Thyroid gland (tissue), 4 donors: ENCODE results near the gene NACAD. TPM values are rescaled to one million over a fixed set of nuclear protein-coding genes. Genes with fewer than 3 reads are reported as not detected.

ENCODE experiments used
- DNase-seq, 2 donors: peaks; one replicate each; pipeline ENCODE4 v3.0.0-alpha.2; 2019
- H3K27ac ChIP-seq, 3 donors: fragments of 200-600 bp; sonication (generic); 1 replicate in 2 of 3; 2 replicates in 1 of 3; pipeline ENCODE4 v1.5.1; 2016 to 2019; ENCODE audit warnings: mild to moderate bottlenecking in 1 of 3, moderate library complexity in 1 of 3
- H3K27me3 ChIP-seq: fragments of 200-600 bp; sonication (generic); one replicate; pipeline ENCODE4 v1.5.1; 2019
- H3K36me3 ChIP-seq, 2 donors: fragments of 200-600 bp; sonication (generic); one replicate each; pipeline ENCODE4 v1.5.1; 2016 to 2019
- H3K4me1 ChIP-seq, 2 donors: fragments of 200-600 bp; sonication (generic); one replicate each; pipeline ENCODE4 v1.5.1; 2017 to 2019
- H3K4me3 ChIP-seq, 3 donors: fragments of 200-600 bp; sonication (generic); replicated peaks in 1 of 3; 1 replicate in 2 of 3; 2 replicates in 1 of 3; pipeline ENCODE4 v1.5.1; 2016; ENCODE audit warnings: mild to moderate bottlenecking in 1 of 3
- H3K9me3 ChIP-seq: fragments of 200-600 bp; sonication (generic); one replicate; pipeline ENCODE4 v1.5.1; 2017
- POLR2A ChIP-seq, 2 donors: fragments of 450-650 bp; IDR thresholded peaks; one replicate each; pipeline ENCODE4 v1.6.1; 2017; ENCODE audit warnings: antibody characterized with exemption in 2 of 2, mild to moderate bottlenecking in 2 of 2, moderate library complexity in 1 of 2
- WGBS, 2 donors: methylation state at CpG; one replicate each; pipeline ENCODE4 v1.1.5; 2017; 5-methylcytosine and 5-hydroxymethylcytosine counted together
- intact Hi-C: fragments of 100-400 bp; cut with DNase I; formaldehyde crosslinking; loops from one replicate; pipeline ENCODE4 v1.15.1; 2023
- total RNA-seq, 4 donors: library from RNA; depleted of rRNA; stranded (reverse); fragments of >200 nt; gene quantifications; one replicate each; pipeline ENCODE4 v1.2.3, GENCODE V29; 2016
- TF ChIP-seq, protein P1 (sequence below), 6 experiments: fragments of 200-600 bp in 3 of 6; fragments of 450-650 bp in 3 of 6; sonication (generic) in 3 of 6; IDR thresholded peaks; one replicate each; pipeline ENCODE4 v1.5.1; 2016 to 2019; ENCODE audit warnings: antibody characterized with exemption in 6 of 6, mild to moderate bottlenecking in 2 of 6, inconsistent platforms in 1 of 6, moderate library complexity in 1 of 6

The NACAD gene
- total RNA-seq, 4 donors from 2014 or later, result 0.54 to 2.3 (median 0.88) TPM

DNA sequence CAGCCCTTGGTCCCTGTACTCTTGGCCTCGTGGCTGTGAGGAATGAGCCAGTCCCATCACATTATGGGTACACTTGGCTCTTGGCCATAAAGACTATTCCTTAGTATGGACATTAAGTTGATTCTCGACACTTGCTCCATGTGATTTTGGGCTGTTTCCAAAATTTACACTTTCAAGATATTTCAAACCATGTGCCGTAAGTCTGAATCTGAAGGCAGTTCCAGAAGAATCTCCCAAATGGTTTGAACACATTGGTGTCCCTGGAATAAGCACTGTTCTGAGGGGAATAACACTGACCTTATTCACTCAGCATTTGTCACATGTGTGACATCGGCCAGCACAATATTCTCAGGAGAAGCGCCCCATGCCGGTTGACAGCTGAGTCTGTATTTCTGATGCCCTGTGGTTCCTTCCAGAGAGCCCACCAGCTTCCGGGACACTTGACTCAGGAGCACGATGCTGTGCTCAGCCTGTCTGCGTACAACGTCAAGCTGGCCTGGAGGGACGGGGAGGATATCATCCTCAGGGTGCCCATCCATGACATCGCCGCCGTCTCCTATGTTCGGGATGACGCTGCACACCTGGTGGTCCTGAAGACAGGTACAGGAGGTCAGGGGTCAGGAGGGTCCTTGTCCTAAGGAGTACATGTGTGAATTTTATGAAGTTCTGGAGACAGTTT is 24.6 kb downstream of the NACAD start:
- WGBS, 2 donors, result 91 to 93% methylated on average over 16 of the region's 16 CpGs
- H3K9me3 ChIP-seq, result no peaks in the 10 kb centered on the region
- H3K4me1 ChIP-seq, result peaks cover 0 to 18% of the 10 kb centered on the region in 2 donors
- intact Hi-C loops, result no loop called here
- no peak for DNase-seq
- peaks cover 0 to 3% of the 10 kb centered on the region in 2 donors for H3K36me3 ChIP-seq
- no peak overlapping the region for H3K4me3 ChIP-seq
- no peaks in the 10 kb centered on the region for H3K27me3 ChIP-seq
- H3K27ac ChIP-seq, result no peak overlapping the region
- no peak for TF ChIP-seq POLR2A (IDR thresholded peaks at IDR 0.05)
- TF ChIP-seq, protein P1, sequence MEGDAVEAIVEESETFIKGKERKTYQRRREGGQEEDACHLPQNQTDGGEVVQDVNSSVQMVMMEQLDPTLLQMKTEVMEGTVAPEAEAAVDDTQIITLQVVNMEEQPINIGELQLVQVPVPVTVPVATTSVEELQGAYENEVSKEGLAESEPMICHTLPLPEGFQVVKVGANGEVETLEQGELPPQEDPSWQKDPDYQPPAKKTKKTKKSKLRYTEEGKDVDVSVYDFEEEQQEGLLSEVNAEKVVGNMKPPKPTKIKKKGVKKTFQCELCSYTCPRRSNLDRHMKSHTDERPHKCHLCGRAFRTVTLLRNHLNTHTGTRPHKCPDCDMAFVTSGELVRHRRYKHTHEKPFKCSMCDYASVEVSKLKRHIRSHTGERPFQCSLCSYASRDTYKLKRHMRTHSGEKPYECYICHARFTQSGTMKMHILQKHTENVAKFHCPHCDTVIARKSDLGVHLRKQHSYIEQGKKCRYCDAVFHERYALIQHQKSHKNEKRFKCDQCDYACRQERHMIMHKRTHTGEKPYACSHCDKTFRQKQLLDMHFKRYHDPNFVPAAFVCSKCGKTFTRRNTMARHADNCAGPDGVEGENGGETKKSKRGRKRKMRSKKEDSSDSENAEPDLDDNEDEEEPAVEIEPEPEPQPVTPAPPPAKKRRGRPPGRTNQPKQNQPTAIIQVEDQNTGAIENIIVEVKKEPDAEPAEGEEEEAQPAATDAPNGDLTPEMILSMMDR (IDR thresholded peaks at IDR 0.05), result no peak

DNA sequence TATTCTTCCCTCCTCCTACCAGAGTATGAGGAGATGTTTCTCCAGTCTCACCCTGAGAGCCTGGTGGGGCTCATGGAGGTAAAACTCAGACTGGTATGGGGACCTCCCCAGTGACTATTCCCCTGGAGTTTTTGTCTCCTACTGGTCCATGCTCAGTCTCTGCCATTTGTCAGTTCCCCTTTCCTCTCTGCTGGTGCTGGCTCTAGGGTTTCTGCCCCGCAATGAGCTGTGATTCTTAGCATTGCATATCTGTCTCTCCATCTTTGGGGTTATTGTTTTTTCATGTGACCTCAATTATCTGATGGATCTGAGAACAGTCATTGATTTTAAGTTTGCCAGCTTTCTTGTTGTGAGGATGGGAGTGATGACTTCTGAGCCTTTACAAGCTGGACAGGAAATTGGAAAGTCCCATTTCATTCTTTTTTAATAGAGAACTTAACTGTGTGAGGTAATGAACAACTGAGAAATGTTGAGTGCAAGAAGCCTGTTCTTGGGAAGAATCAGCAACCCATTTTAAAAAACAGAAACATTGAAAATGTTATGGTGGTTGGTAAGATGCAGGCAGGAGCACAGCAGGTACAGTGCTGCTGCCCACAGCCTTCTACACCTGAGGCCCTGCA is 26.9 kb downstream of the NACAD start:
- TF ChIP-seq POLR2A (IDR thresholded peaks at IDR 0.05), result no peak
- TF ChIP-seq, protein P1 (IDR thresholded peaks at IDR 0.05), result no peak
- H3K9me3 ChIP-seq, result no peaks in the 10 kb centered on the region
- intact Hi-C loops, result no loop called here
- H3K36me3 ChIP-seq, result peaks cover 0 to 3% of the 10 kb centered on the region in 2 donors
- DNase-seq, result no peak
- H3K4me3 ChIP-seq, result no peak overlapping the region
- no peak overlapping the region for H3K27ac ChIP-seq
- H3K27me3 ChIP-seq, result no peaks in the 10 kb centered on the region
- WGBS, 2 donors, result 94 to 95% methylated on average over 1 of the region's 1 CpG
- H3K4me1 ChIP-seq, result peaks cover 0 to 18% of the 10 kb centered on the region in 2 donors

DNA sequence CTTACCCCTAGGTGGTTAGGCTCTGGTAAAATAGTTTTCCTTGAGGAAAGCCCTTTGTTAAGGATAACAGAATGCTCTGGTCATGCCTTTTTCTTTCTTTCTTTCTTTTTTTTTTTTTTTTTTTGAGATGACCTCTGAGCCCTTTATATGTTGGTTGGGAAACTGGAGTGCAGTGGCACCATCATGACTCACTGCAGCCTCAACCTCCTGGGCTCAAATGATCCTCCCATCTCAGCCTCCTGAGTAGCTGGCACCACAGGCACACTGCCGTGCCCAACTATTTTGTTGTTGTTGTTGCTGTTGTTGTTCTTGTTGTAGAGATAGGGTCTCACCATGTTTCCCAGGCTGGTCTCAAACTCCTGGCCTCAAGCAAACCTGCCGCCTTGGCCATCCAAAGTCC is 27.4 kb downstream of the NACAD start:
- Histone ChIP-seq H3K27ac (no peak overlapping the region), H3K4me3 (no peak overlapping the region), H3K9me3 (no peaks in the 10 kb centered on the region), H3K4me1 (peaks cover 0 to 18% of the 10 kb centered on the region in 2 donors), H3K36me3 (peaks cover 0 to 3% of the 10 kb centered on the region in 2 donors), H3K27me3 (no peaks in the 10 kb centered on the region)
- intact Hi-C loops, result no loop called here
- no peak for TF ChIP-seq POLR2A (IDR thresholded peaks at IDR 0.05)
- TF ChIP-seq, protein P1 (IDR thresholded peaks at IDR 0.05), result no peak
- WGBS, 2 donors, result 100% methylated on average over 2 of the region's 2 CpGs
- DNase-seq, result no peak

DNA sequence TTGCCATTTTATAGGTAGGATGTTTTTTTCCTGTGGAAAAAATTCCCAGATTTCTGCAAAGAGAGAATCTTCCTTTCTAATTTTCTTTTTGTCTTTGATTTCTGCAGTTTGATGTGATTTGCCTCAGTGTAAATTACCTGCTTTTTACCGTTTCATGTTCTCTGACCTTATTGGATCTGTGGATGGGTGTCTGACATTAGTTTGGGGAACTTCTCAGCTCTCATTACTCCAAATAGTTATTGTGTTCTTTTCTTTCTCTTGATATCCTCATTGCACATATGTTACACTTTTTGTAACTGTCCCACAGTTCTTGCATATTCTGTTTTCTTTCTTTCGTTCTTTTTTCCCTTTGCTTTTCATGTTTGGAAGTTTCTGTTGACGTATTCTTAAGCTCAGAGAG is 28.5 kb downstream of the NACAD start:
- intact Hi-C loops, result no loop called here
- Histone ChIP-seq H3K27ac (no peak overlapping the region), H3K36me3 (peaks cover 0 to 3% of the 10 kb centered on the region in 2 donors), H3K4me1 (peaks cover 0 to 9% of the 10 kb centered on the region in 2 donors), H3K4me3 (no peak overlapping the region), H3K9me3 (no peaks in the 10 kb centered on the region), H3K27me3 (no peaks in the 10 kb centered on the region)
- DNase-seq, result no peak
- no peak for TF ChIP-seq POLR2A (IDR thresholded peaks at IDR 0.05)
- TF ChIP-seq, protein P1 (IDR thresholded peaks at IDR 0.05), result no peak
- WGBS, 2 donors, result 96 to 98% methylated on average over 3 of the region's 3 CpGs

DNA sequence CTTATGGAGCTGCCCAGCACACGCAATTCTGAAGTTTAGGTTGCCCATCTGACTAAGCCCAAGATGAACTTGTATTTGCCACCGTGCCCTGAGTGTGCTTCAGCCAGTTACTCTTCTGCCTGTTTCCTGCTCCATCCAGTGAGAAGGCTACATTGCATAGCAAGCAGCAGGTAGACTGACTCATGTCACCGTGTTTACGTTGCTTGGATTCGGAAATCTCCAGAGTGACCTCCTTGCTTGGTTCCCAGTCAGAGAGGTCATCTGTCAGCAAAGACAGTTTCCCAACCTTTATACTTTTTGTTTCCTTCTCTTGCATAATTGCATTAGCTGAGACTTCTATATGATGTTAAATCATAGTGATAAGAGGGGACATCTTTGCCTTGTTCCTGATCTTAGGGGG is 30.9 kb downstream of the NACAD start:
- DNase-seq, result no peak
- Histone ChIP-seq H3K36me3 (no peaks in the 10 kb centered on the region), H3K27ac (no peak overlapping the region), H3K9me3 (no peaks in the 10 kb centered on the region), H3K4me3 (no peak overlapping the region), H3K27me3 (no peaks in the 10 kb centered on the region), H3K4me1 (no peaks in the 10 kb centered on the region)
- TF ChIP-seq, protein P1 (IDR thresholded peaks at IDR 0.05), result no peak
- no peak for TF ChIP-seq POLR2A (IDR thresholded peaks at IDR 0.05)
- WGBS, 2 donors, result 93 to 97% methylated on average over 5 of the region's 5 CpGs
- intact Hi-C loops, result no loop called here
